GM04503 (cell line): Measurements from ENCODE around the gene ITPA.

Source experiments
- DNase-seq: peaks from one replicate; pipeline ENCODE4 v3.0.0-alpha.2; 2012; ENCODE audit warnings: low read depth

Gene ITPA

DNA sequence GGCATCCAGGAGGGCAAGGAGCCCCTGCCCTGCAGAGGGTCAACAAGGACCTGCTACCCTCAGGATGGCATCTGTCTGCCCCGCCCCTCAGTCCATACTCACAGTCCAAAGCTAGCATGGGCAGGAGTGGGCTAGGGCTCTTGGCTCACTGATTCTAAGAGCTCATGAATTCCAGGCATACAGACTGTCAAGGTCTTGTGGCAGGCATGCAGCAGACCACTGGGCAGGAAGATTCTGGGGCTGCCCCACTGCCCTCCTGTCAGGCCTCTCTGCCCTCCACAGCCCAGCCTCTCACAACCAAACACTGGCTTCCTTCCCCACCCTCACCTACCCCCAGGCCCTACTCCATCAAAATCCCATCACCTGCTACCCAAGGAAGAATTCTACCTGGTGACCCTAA is 35.3 kb downstream of the ITPA start:
- no peak for DNase-seq

DNA sequence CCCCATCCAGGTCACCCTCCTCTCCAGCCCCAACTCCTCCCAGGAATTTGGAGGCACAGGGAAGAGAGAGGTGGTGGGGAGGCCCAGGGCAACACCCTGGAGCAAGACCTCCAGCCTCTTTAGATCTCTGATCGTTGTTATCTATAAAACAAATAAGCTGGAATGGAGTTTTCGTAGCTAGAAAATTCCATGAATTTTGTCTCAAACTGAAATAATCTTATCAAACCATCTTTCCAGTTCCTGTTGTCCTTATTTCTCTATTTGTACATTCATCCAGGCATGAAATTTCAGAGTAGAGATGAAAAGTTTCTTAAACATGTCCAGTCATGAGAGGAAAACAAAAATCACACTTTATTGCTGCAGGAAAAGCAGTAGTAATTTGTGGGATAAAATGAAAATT is 35.9 kb downstream of the ITPA start:
- DNase-seq, result no peak

DNA sequence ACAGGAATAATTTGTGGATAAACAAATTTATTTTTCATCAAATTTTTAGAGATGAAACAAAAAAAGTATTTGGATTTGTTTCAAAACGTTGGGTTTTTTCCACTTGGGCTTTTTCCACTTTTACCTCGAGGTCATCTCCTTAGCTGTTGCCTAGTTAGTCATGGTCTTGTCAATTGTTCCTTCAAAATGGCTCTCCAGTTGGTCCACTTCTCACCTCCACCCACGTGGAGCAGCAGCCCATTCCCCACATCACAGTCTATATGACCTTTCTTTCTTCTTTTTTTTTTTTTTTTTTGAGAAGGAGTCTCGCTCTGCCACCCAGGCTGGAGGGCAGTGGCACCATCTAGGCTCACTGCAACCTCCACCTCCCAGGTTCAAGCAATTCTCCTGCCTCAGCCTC is 36.4 kb downstream of the ITPA start:
- DNase-seq, result no peak

DNA sequence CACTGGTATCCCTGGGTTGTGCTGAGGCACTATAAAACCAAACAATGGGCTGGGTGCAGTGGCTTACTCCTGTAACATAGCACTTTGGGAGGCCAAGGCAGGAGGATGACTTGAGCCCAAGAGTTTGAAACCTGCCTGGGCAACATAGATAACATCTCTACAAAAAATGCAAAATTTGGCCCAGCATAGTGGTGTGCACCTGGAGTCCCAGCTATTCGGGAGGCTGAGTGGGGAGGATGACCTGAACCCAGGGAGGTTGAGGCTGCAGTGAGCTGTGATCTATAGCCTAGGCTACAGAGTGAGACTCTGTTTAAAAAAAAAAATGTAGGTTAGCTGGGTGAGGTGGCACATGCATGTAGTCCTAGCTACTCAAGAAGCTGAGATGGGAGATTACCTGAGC is 37.4 kb downstream of the ITPA start:
- DNase-seq, result no peak

DNA sequence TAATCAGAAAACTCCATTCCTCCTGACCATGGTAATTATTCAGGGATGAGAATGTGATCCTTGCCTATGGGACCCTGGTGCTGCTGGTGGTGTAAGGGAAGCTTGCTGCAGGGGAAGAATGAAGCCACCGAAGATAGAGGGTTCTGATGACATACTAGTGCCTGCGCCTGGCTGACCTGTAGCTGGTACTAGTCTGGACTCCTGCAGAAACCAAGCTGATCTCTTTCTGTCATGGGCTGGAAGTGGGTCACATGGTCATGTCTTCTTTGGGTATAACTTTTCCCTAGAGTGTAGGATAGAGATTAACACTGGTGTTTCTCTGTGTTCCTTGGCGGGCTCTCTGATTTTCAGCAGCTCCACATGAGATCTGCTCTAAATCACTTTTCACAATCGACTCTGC is 38.3 kb downstream of the ITPA start:
- no peak for DNase-seq

DNA sequence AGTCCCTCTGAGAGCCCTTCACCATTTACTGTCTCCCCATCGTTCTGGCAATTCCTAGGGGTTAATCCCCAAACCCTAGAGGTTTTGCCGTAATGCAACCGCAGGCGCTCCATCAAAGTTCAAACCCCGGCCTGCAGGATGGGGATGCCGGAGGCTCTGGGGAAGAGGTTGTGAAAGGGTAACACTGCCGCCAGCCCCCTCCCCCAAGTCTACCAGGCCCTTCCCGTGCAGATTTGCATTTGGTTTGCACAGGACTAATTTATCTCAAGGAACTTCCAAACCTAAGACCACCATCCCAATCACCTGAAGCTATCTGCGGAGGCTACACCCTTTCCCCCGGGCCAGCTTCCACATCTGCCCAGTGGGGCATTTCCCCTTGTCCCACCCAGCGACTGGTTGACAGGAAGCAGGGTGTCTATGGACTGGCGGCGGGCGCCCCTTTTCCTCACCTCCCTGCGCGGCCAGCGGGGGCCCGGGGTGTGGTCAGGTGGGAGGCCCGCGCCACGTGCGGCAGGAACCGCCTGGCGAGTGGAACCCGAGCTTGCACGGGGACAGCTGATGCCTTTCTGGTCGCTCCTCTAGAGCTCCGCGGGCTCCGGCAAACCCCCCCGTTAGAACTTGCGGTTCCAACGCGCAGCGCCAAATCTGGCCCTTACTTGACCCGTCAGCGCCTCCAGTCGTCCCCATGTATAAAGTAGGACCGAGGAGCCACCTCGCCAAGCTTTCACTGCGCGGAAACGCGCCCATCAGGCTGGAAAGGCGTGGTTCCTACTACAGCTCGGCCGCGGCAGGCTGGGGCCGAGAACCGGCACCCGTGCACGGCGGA is 39.1 kb downstream of the ITPA start:
- DNase-seq, result no peak

DNA sequence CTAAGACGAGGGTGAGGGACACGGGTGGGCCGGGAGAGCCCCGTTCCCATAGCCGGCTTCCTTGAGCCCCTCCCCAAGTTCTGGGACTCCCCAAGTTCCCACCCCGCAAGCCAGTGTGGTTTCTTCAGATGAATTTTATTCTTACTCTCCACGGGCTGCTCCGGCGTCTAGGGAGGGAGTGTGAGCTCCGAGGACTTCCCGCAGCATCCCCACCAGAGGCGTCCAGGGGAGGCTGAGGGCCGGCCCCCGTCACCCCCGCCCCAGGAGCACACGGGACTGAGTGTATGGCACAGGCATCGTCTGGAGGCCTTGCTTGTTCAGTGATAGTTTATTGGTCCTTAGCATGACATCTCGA is 39.7 kb downstream of the ITPA start:
- DNase-seq, result no peak

DNA sequence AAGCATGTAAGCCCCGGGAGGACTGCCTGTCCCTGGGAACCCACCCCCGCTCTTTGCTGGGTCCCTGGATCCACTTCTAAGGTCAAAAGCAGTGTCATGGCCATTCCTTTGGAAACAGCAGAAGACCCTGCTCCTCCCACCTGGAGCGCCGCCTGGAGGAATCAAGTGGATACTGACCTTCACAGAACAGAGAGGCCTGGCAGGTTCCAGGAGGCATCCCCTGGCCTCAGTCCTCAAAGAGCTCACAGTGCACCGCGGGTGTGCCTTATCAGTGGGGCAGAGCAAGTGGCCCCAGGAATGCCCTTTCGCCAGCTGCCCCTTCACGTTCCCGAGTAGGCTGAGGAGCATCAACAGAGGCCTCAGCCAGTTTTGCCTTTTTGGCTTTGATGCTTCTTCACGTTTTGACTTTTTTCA is 40.8 kb downstream of the ITPA start:
- no peak for DNase-seq

DNA sequence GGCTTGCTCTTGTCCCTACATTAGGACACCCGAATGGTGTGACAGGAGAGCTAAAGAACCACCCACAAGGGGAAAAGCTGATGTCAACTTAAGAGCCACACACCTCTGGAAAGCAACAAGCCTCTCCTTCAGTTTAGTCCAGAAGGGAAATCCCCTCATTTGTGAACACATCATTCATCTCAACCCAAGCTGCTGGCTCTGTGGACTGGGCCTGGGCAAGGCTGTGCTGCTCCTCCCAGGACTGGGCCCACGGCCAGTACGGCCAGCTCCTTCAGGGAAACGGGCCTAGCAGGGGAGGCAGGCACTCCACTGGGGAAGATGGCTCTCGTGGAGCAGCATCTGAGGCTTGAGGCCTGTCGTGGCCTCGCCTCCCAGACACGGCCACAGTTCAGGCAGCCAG is 42.5 kb downstream of the ITPA start:
- DNase-seq, result no peak

DNA sequence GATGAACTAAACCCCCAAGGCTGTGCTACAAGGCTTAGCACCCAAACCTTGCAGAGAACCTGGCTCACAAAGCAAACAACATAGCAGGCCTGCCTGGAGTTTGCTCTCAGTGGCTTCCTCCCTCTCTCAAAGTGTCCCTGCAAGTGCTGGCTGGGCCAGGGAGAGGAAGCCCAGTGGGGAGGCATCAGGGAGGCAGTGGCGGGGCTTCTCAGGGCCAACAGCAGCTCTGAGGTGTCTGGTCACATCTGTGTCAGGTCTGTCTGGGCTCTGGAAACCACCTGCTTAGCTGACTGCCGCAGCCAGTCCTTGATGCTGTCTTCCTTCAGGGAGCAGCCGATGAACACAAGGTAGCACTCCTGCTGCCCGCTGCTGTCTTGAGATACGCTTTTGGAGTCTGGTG is 46.4 kb downstream of the ITPA start:
- no peak for DNase-seq

DNA sequence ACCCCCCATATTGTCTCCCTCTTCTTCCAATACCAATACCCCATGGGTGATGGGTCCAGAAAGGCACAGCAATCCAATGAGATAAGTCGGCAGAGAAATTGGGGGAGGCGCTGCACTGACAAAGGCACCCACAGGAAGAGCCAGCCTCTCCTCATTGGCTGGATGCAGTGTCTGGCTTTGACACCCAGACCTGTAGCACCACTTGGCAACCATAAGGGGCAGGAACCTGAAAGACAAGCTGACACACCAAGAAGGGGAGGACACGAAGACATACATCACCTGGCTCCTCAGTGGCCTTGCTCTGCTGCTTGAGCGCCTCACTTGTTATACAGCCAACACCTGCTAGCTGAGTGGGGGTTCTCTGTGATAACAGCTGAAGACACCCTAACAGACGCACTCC is 49.1 kb downstream of the ITPA start:
- no peak for DNase-seq

DNA sequence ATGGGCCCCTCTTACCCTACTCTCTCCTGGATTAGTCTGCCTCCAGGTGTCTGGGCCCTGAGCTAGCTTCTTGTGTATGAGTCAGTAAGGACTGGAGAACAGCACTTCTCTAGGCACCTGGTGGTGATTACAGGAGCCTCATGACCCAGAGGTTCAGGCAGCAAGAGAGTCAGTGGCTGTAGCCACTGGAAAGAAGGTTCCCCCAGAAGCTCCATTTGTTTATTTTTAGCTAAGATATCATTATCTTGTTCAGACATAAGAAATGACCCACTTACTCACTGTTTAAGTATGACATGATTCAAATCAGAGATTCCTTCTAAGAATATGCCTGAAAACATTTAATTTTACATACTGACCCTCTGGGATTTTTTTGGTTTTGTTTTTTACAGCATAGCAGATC is 53.3 kb downstream of the ITPA start:
- DNase-seq, result no peak

DNA sequence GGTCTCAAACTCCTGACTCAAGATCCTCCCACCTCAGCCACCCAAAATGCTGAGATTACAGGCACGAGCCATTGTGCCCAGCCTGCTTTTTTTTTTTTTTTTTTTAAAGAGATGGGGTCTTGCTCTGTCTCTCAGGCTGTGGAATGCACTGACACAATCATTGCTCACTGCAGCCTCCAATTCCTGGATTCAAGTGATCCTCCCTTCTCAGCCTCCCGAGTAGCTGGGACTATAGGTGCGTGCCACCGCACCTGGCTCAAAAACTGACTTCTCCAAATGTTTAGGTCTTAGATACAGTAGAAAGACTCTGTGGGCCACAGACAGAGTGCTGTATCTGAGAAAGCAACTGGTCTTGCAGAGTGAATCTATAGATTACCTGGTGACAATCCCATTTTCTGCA is 60.8 kb downstream of the ITPA start:
- DNase-seq, result no peak

DNA sequence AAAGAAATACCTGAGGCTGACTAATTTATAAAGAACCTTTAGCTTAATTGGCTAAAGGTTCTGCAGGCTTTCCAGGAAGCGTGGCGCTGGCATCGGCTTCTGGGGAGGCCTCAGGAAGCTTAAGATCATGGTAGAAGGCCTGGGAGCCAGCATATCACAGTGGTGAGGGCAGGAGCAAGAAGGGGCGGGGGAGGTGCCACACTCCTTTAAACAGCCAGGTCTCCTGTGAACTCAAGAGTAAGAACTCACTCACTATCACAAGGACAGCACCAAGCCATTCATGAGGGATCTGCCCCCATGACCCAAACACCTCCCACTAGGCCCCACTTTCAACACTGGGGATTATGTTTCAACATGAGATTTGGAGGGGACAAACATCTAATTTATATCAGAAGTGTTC is 64.1 kb downstream of the ITPA start:
- no peak for DNase-seq
